OCI-LY1 (cell line): Measurements from ENCODE around the gene ZDHHC14.

Experiments used
- CTCF ChIP-seq: fragments of 200-600 bp; sonication (generic), shearing (Covaris generic); IDR thresholded peaks from 2 replicates; pipeline ENCODE4 v1.5.1; 2017; ENCODE audit warnings: mild to moderate bottlenecking, antibody characterized with exemption, low read length, moderate library complexity, mixed read lengths
- EZH2 ChIP-seq: fragments of 200-600 bp; sonication (generic), shearing (Covaris generic); IDR thresholded peaks from 2 replicates; pipeline ENCODE4 v1.8.0; 2017; ENCODE audit warnings: borderline replicate concordance, mixed run types, mild to moderate bottlenecking, antibody characterized with exemption, low read length, moderate library complexity, mixed read lengths

- no peak for TF ChIP-seq CTCF
- no peak for TF ChIP-seq EZH2
Observed at GRCh38 chr6:157661652-157662051, 280.7 kb downstream of the ZDHHC14 start.
